ENCODE measurements around the gene CCL20. TPM values are rescaled to one million over a fixed set of nuclear protein-coding genes. Genes with fewer than 3 reads are reported as not detected.

CCL20 gene, protein sequence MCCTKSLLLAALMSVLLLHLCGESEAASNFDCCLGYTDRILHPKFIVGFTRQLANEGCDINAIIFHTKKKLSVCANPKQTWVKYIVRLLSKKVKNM
- total RNA-seq (2021; fragmentation: NEBNext Ultra II Directional; extraction: Animal tissue kit (Norgen Biotek cat#: 25700)), result not detected in 2 replicates
- polyA plus RNA-seq (2011; rRNA removed), result not detected in 2 replicates
- polyA plus RNA-seq (2011; cell fraction: cytosol; rRNA removed), result not detected
- not detected for polyA plus RNA-seq (2011; cell fraction: nucleus; rRNA removed)
- not detected in 4 replicates for polyA plus RNA-seq (2012, experiment 1 of 2)
- polyA plus RNA-seq (2012, experiment 2 of 2), result not detected
- polyA plus RNA-seq (2013, experiment 1 of 2), result not detected
- not detected for polyA plus RNA-seq (2013, experiment 2 of 2)
- not detected in 2 replicates for polyA minus RNA-seq (2011; rRNA and poly(A)+ RNA removed)
- not detected for polyA minus RNA-seq (2011; cell fraction: cytosol; rRNA and poly(A)+ RNA removed)
- polyA minus RNA-seq (2011; cell fraction: nucleus; rRNA and poly(A)+ RNA removed), result not detected
- long read RNA-seq, experiment 1, result 0 reads
- long read RNA-seq, experiment 2, result 0 reads

DNA sequence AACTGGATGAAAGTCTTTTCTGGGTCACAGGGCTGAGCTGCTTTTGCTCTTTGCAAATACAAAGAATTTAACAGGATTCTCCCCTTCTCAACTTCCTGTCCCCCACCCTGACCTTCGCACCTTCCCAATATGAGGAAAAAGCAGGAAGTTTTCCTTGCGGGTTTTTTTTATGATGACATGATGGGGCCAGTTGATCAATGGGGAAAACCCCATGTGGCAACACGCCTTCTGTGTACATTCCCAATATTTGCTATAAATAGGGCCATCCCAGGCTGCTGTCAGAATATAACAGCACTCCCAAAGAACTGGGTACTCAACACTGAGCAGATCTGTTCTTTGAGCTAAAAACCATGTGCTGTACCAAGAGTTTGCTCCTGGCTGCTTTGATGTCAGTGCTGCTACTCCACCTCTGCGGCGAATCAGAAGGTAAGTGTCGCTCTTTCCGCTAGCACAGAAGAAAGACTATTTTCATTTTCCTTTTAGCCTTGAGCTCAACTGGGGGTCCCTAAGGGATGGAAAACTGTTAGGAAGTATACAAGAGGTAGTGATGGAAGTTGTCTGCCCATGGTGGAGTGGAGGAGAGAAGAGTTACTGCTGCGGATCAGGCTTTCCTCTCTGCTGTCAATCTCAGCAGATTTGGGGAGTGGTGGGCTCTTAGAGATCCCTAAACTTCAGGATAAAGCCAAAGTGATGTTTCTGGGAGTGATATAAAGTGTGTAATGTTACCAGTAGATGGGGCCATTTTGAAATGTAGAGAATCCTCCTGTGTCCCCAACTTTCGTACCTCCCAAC lies at the start of gene CCL20:
CCL20 (plus strand) TSS at position 281 of the 792 bp plus-strand sequence; CDS start at position 351, 70 bp downstream.
- H3K4ac ChIP-seq (replicated peaks; ENCODE audit: insufficient read length, low read depth, low read length), result no peak within 1 kb of the TSS
- no peaks in the 10 kb centered on the region for H3K79me1 ChIP-seq (ENCODE audit: low read depth, low read length)
- WGBS, 2 experiments (ENCODE audit: extremely low coverage in 1 of 2, insufficient coverage in 1 of 2, insufficient read length in 1 of 2, insufficient replicate concordance in 2 of 2, low coverage in 1 of 2, low lambda C conversion rate in 2 of 2, missing lambda C conversion rate in 1 of 2), result 94% methylated on average over 9 of the region's 9 CpGs; no CpG with 5 or more reads in 1 of the 2 experiments
- DNase-seq (ENCODE audit: low read depth in 1 of 2, low spot score in 2 of 2) (no peak), FAIRE-seq (no peak)
- no peaks in the 10 kb centered on the region for H3K79me2 ChIP-seq (ENCODE audit: control insufficient read depth in 1 of 2, insufficient read depth in 2 of 2, low read length in 2 of 2)
- H3K18ac ChIP-seq (ENCODE audit: extremely low read depth, low read length), result no peak within 1 kb of the TSS
- POLR2A ChIA-PET (ENCODE audit: partially characterized antibody), result no interaction called here
- H2AK5ac ChIP-seq (ENCODE audit: low read depth, low read length), result no peak within 1 kb of the TSS
- no peak within 1 kb of the TSS for H3K14ac ChIP-seq (ENCODE audit: insufficient read length)
- H4K8ac ChIP-seq (ENCODE audit: extremely low read depth, insufficient read depth, low read length), result no peak within 1 kb of the TSS; the same call in 1 of the 2 replicates
- no peak within 1 kb of the TSS for H2BK120ac ChIP-seq (replicated peaks; ENCODE audit: low read depth, low read length)
- H3K27ac ChIP-seq (ENCODE audit: low read depth, low read length), result no peak within 1 kb of the TSS
- no peak within 1 kb of the TSS for H4K91ac ChIP-seq (replicated peaks; ENCODE audit: insufficient read length, low read length)
- no peaks in the 10 kb centered on the region for H3K23me2 ChIP-seq (ENCODE audit: low read depth, low read length)
- H2AFZ ChIP-seq (ENCODE audit: low read length), result no peak within 1 kb of the TSS
- H2BK12ac ChIP-seq (ENCODE audit: low read depth, low read length), result no peak within 1 kb of the TSS
- H3K36me3 ChIP-seq (ENCODE audit: control insufficient read depth in 2 of 4, insufficient read depth in 4 of 4, low read length in 3 of 4), result no peaks in the 10 kb centered on the region
- H3K9ac ChIP-seq (replicated peaks in 1 of 4; ENCODE audit: extremely low read depth in 1 of 4, low read depth in 3 of 4, low read length in 3 of 4), result no peak within 1 kb of the TSS
- CTCF ChIA-PET (ENCODE audit: partially characterized antibody), result interaction anchor here (0.5 to 2.3 kb wide), 8 partner anchors 9 to 684 kb away, joined by 3 to 7 read pairs (median 4); no protein-coding TSS in a partner anchor
- H2BK5ac ChIP-seq (ENCODE audit: low read depth, low read length), result no peak within 1 kb of the TSS
- no peaks in the 10 kb centered on the region for H3K27me3 ChIP-seq (replicated peaks in 1 of 4; ENCODE audit: control insufficient read depth in 3 of 4, extremely low read depth in 1 of 4, insufficient read depth in 3 of 4, low read length in 3 of 4)
- H4K5ac ChIP-seq (ENCODE audit: insufficient read length, low read depth, low read length), result no peak within 1 kb of the TSS
- peaks cover 0 to 4% (median 2%) of the 10 kb centered on the region in 4 experiments; a peak in 3 of 7 replicates for H3K4me1 ChIP-seq (replicated peaks in 1 of 4; ENCODE audit: control insufficient read depth in 3 of 4, insufficient read depth in 4 of 4, low read length in 3 of 4)
- no peak within 1 kb of the TSS for H3K23ac ChIP-seq (ENCODE audit: insufficient read length)
- H3K9me3 ChIP-seq (ENCODE audit: insufficient read depth in 2 of 2, low read depth in 1 of 2, low read length in 1 of 2), result no peaks in the 10 kb centered on the region
- peaks cover 0 to 2% of the 10 kb centered on the region in 2 experiments for H4K20me1 ChIP-seq (replicated peaks in 1 of 2; ENCODE audit: control insufficient read depth in 1 of 2, insufficient read depth in 2 of 2, low read length in 2 of 2)
- H2BK20ac ChIP-seq (ENCODE audit: low read length), result no peak within 1 kb of the TSS
- H3K56ac ChIP-seq (replicated peaks; ENCODE audit: insufficient read length, low read depth, low read length), result no peak within 1 kb of the TSS
- H3K4me3 ChIP-seq (ENCODE audit: extremely low read depth in 1 of 4, insufficient read depth in 2 of 4, low read depth in 3 of 4, low read length in 4 of 4), result no peak within 1 kb of the TSS
- H3K4me2 ChIP-seq (ENCODE audit: insufficient read depth in 1 of 2, low read depth in 2 of 2, low read length in 2 of 2), result no peak within 1 kb of the TSS
- no peak within 1 kb of the TSS for H2BK15ac ChIP-seq (ENCODE audit: low read length)
- TF ChIP-seq EGR1 (IDR thresholded peaks at IDR 0.05; ENCODE audit: borderline replicate concordance, low read depth, low read length) (no peak), YY1 (IDR thresholded peaks at IDR 0.05; ENCODE audit: low read depth, low read length) (no peak), RFX5 (IDR thresholded peaks at IDR 0.05; ENCODE audit: borderline replicate concordance, low read depth, low read length) (no peak), SRF (IDR thresholded peaks at IDR 0.05; ENCODE audit: low read depth, low read length) (no peak), POU5F1 (IDR thresholded peaks at IDR 0.05; ENCODE audit: low read depth, low read length) (no peak), HDAC2 (IDR thresholded peaks at IDR 0.05; ENCODE audit: borderline replicate concordance in 1 of 2, low read depth in 2 of 2, low read length in 2 of 2) (no peak), TAF7 (optimal IDR thresholded peaks at IDR 0.05; ENCODE audit: borderline replicate concordance, low read depth, low read length) (no peak), TAF1 (IDR thresholded peaks at IDR 0.05; ENCODE audit: low read depth, low read length) (no peak), RNF2 (IDR thresholded peaks at IDR 0.05; ENCODE audit: borderline replicate concordance, low read depth, low read length, missing control alignments, poor library complexity, severe bottlenecking) (no peak)

All from H1 (cell line).